HCT116 (cell line): ENCODE data around the gene TICAM2. TPM values are rescaled to one million over a fixed set of nuclear protein-coding genes. Genes with fewer than 3 reads are reported as not detected.

ENCODE experiments used
- ATAC-seq: fragments of 200-7000 bp; cut with Tn5 transposase; 2 replicates; pipeline ENCODE4 v1.9.1; 2020; ENCODE audit warnings: mild to moderate bottlenecking, moderate library complexity
- BruUV-seq: library from RNA; stranded (reverse); fragments of 400-500 nt; replicated peaks from 2 replicates; lab custom pipeline; 2021; lab: Mats Ljungman, UMichigan
- CTCF ChIA-PET: fragments of 300-600 bp; sonication (Branson Sonifier 250); formaldehyde crosslinking; loops from one replicate; lab custom pipeline; 2021; ENCODE audit warnings: antibody characterized with exemption; lab: Charles Lee
- POLR2A ChIA-PET: fragments of 300-600, 350-600 bp; sonication (Branson Sonifier 250); formaldehyde crosslinking; loops from one replicate; lab custom pipeline; 2021; ENCODE audit warnings: antibody characterized with exemption; lab: Charles Lee
- RAD21 ChIA-PET, 2 experiments: fragments of 300-600 bp; sonication (Branson Sonifier 250); formaldehyde crosslinking; loops; one replicate each; lab custom pipeline; 2023; ENCODE audit warnings: low total read pairs in 2 of 2; ENCODE audit not compliant: uncharacterized antibody in 2 of 2, unreplicated experiment in 2 of 2, low non-redundant PET in 1 of 2; lab: Charles Lee
- DNase-seq: peaks from one replicate; pipeline ENCODE4 v3.0.0-alpha.2; 2010; ENCODE audit warnings: low read depth, low spot score
- H2AFZ ChIP-seq: fragments of 200-600 bp; shearing (Covaris generic), sonication (generic); 2 replicates; pipeline ENCODE4 v1.6.1; 2017; ENCODE audit warnings: low read depth, mixed run types, mixed read lengths, antibody characterized with exemption, low read length; ENCODE audit not compliant: poor library complexity, severe bottlenecking
- H3K27ac ChIP-seq: 2 replicates; pipeline ENCODE4 v1.5.1; 2012; ENCODE audit warnings: low read depth, low read length
- H3K27me3 ChIP-seq: fragments of 200-600 bp; sonication (generic); 2 replicates; pipeline ENCODE4 v1.6.1; 2016; ENCODE audit warnings: mixed run types, low read length, mixed read lengths; ENCODE audit not compliant: insufficient read depth
- H3K36me3 ChIP-seq, 2 experiments: fragments of 200-500 bp in 1 of 2; fragments of 200-600 bp in 1 of 2; sonication (Bioruptor generic) in 1 of 2; sonication (generic) in 1 of 2; 2 replicates each; pipeline versions ENCODE4 v1.5.1 to v1.6.1; 2014 to 2016; ENCODE audit warnings: low read length in 2 of 2, inconsistent platforms in 1 of 2, mixed read lengths in 1 of 2, mixed run types in 1 of 2; ENCODE audit not compliant: insufficient read depth in 2 of 2, control insufficient read depth in 1 of 2
- H3K4me1 ChIP-seq, 2 experiments: fragments of 200-600 bp in 1 of 2; sonication (generic) in 1 of 2; 2 replicates each; pipeline versions ENCODE4 v1.5.1 to v1.6.1; 2012 to 2017; ENCODE audit warnings: low read length in 2 of 2, inconsistent platforms in 1 of 2, mild to moderate bottlenecking in 1 of 2, mixed read lengths in 1 of 2, mixed run types in 1 of 2, moderate library complexity in 1 of 2; ENCODE audit not compliant: insufficient read depth in 2 of 2, control insufficient read depth in 1 of 2
- H3K4me2 ChIP-seq: fragments of 200-600 bp; sonication (generic); 2 replicates; pipeline ENCODE4 v1.6.1; 2017; ENCODE audit warnings: mixed run types, low read length, mixed read lengths
- H3K4me3 ChIP-seq, 2 experiments: fragments of 200-600 bp in 1 of 2; sonication (generic) in 1 of 2; replicated peaks in 1 of 2; 2 replicates each; pipeline ENCODE4 v1.5.1; 2011 to 2016; ENCODE audit warnings: low read length in 2 of 2, control low read depth in 1 of 2, low read depth in 1 of 2, mild to moderate bottlenecking in 1 of 2, mixed read lengths in 1 of 2, mixed run types in 1 of 2
- H3K79me2 ChIP-seq: fragments of 200-600 bp; sonication (generic); 2 replicates; pipeline ENCODE4 v1.6.1; 2017; ENCODE audit warnings: mild to moderate bottlenecking, mixed run types, low read length, moderate library complexity, mixed read lengths; ENCODE audit not compliant: insufficient read depth
- H3K9ac ChIP-seq: fragments of 200-600 bp; sonication (generic); 2 replicates; pipeline ENCODE4 v1.6.1; 2016; ENCODE audit warnings: low read length, mixed read lengths
- H3K9me2 ChIP-seq: fragments of 200-600 bp; sonication (generic), shearing (Covaris generic); 2 replicates; pipeline ENCODE4 v1.6.1; 2017; ENCODE audit warnings: mixed run types, mild to moderate bottlenecking, moderate library complexity; ENCODE audit not compliant: insufficient read depth
- H3K9me3 ChIP-seq, 2 experiments: fragments of 200-500 bp in 1 of 2; fragments of 200-600 bp in 1 of 2; sonication (Bioruptor generic) in 1 of 2; sonication (generic) in 1 of 2; 2 replicates each; pipeline ENCODE4 v1.6.1; 2014 to 2017; ENCODE audit warnings: low read length in 2 of 2, mixed read lengths in 2 of 2, inconsistent platforms in 1 of 2, low read depth in 1 of 2, mild to moderate bottlenecking in 1 of 2, mixed run types in 1 of 2, moderate library complexity in 1 of 2; ENCODE audit not compliant: control insufficient read depth in 1 of 2, insufficient read depth in 1 of 2
- H4K20me1 ChIP-seq: fragments of 200-600 bp; sonication (generic), shearing (Covaris generic); 2 replicates; pipeline ENCODE4 v1.6.1; 2017; ENCODE audit warnings: mixed run types, mild to moderate bottlenecking, moderate library complexity; ENCODE audit not compliant: insufficient read depth
- CEBPB ChIP-seq: IDR thresholded peaks from 2 replicates; pipeline ENCODE4 v1.6.1; 2012; ENCODE audit warnings: low read depth
- ELF1 ChIP-seq: IDR thresholded peaks from 2 replicates; pipeline ENCODE4 v1.6.1; 2012; ENCODE audit warnings: low read depth, borderline replicate concordance
- RAD21 ChIP-seq: IDR thresholded peaks from 2 replicates; pipeline ENCODE4 v1.6.1; 2012; ENCODE audit warnings: low read depth, mild to moderate bottlenecking
- SP1 ChIP-seq: IDR thresholded peaks from 2 replicates; pipeline ENCODE4 v1.6.1; 2012; ENCODE audit warnings: low read depth
- ZFX ChIP-seq: fragments of 450-650 bp; IDR thresholded peaks from 2 replicates; pipeline ENCODE4 v1.6.1; 2017
- ZNF274 ChIP-seq: fragments of 200-500 bp; sonication (Bioruptor generic); IDR thresholded peaks from 2 replicates; pipeline ENCODE4 v1.6.1; 2014; ENCODE audit warnings: mild to moderate bottlenecking, low read depth, low read length, inconsistent platforms
- intact Hi-C: fragments of 100-400 bp; cut with micrococcal nuclease; formaldehyde crosslinking; loops from 2 replicates; pipeline ENCODE4 v1.10.0; 2022
- total RNA-seq: library from RNA; stranded (reverse); gene quantifications from one replicate; pipeline ENCODE4 v1.2.1, GENCODE V29; 2021; ENCODE audit not compliant: unreplicated experiment
- TF ChIP-seq, protein P1 (sequence below), 3 experiments: fragments of 200-600 bp in 1 of 3; sonication (generic) in 1 of 3; IDR thresholded peaks in 2 of 3; conservative IDR thresholded peaks in 1 of 3; 2 replicates each; pipeline ENCODE4 v1.5.1; 2012 to 2017; ENCODE audit warnings: low read depth in 2 of 3, low read length in 2 of 3, antibody characterized with exemption in 1 of 3, borderline replicate concordance in 1 of 3, control low read depth in 1 of 3, mild to moderate bottlenecking in 1 of 3, mixed read lengths in 1 of 3, mixed run types in 1 of 3, moderate library complexity in 1 of 3; ENCODE audit not compliant: insufficient read depth in 1 of 3
- TF ChIP-seq, protein P2 (sequence below): IDR thresholded peaks from 2 replicates; pipeline ENCODE4 v1.6.1; 2011; ENCODE audit warnings: mild to moderate bottlenecking, low read length, moderate library complexity; ENCODE audit not compliant: insufficient replicate concordance; ENCODE audit errors: extremely low read depth

Gene TICAM2
- total RNA-seq, 1 experiment from 2014 or later = 2.9 TPM

DNA sequence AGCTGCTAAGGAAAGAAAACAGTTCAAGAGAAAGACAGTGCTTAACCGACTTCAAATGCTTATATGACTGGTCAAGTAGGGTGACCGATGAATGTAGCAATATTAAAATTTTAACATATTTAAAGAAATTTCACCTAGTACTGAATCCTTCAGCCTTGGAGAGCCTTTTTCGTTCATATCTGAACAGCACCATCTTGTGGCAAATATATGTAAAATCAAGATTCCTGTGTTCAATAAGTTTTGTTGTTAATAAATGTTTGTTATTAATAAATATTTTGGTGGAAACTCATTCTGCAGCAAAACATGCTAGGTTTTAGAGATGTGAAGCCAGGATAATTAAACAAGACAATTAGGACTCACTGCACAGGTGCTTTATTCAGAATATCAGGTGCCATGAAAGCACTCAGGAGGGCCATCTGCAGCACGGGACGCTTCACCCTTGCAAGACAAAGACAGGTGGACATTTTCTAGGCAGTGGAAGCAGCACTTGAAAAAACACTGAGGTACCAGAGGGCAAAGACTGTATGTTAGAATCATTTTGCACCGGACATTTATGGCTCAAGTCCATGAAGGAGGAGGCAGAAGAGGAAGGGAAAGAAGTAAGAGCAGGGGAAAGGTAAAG, 15.6 kb downstream of the TICAM2 start:
- H3K27ac ChIP-seq = no peak overlapping the region
- ATAC-seq (peak; percentile 64), DNase-seq (no peak)
- no peaks in the 10 kb centered on the region for H3K27me3 ChIP-seq
- H2AFZ ChIP-seq = no peak overlapping the region
- ChIA-PET RAD21 (no interaction called here), POLR2A (no interaction called here), CTCF (no interaction called here)
- H3K9ac ChIP-seq = no peak overlapping the region
- no TSS peak for BruUV-seq
- no peak overlapping the region for H3K4me3 ChIP-seq
- H3K4me2 ChIP-seq = no peak overlapping the region
- no peaks in the 10 kb centered on the region for H3K9me2 ChIP-seq
- peaks cover 6% of the 10 kb centered on the region; the same call in 1 of the 2 replicates for H3K79me2 ChIP-seq
- intact Hi-C loops = loop anchor here (2.0 to 5.0 kb wide), 2 partner anchors 278 to 489 kb away; no protein-coding TSS in a partner anchor
- no peaks in the 10 kb centered on the region for H4K20me1 ChIP-seq
- TF ChIP-seq, protein P1, sequence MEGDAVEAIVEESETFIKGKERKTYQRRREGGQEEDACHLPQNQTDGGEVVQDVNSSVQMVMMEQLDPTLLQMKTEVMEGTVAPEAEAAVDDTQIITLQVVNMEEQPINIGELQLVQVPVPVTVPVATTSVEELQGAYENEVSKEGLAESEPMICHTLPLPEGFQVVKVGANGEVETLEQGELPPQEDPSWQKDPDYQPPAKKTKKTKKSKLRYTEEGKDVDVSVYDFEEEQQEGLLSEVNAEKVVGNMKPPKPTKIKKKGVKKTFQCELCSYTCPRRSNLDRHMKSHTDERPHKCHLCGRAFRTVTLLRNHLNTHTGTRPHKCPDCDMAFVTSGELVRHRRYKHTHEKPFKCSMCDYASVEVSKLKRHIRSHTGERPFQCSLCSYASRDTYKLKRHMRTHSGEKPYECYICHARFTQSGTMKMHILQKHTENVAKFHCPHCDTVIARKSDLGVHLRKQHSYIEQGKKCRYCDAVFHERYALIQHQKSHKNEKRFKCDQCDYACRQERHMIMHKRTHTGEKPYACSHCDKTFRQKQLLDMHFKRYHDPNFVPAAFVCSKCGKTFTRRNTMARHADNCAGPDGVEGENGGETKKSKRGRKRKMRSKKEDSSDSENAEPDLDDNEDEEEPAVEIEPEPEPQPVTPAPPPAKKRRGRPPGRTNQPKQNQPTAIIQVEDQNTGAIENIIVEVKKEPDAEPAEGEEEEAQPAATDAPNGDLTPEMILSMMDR (IDR thresholded peaks at IDR 0.05 in 2 of 3, conservative IDR thresholded peaks at IDR 0.05 in 1 of 3; ENCODE audit: borderline replicate concordance in 1 of 3, insufficient read depth in 1 of 3, low read depth in 2 of 3, low read length in 2 of 3) = peak in 2 of 3 experiments; percentile 59 to 62; a peak in 3 of 6 replicates
- TF ChIP-seq RAD21 (peak; percentile 74), CEBPB (no peak; the same call in 1 of the 2 replicates), ZNF274 (no peak), ZFX (no peak), ELF1 (no peak), SP1 (no peak)
- TF ChIP-seq, protein P2, sequence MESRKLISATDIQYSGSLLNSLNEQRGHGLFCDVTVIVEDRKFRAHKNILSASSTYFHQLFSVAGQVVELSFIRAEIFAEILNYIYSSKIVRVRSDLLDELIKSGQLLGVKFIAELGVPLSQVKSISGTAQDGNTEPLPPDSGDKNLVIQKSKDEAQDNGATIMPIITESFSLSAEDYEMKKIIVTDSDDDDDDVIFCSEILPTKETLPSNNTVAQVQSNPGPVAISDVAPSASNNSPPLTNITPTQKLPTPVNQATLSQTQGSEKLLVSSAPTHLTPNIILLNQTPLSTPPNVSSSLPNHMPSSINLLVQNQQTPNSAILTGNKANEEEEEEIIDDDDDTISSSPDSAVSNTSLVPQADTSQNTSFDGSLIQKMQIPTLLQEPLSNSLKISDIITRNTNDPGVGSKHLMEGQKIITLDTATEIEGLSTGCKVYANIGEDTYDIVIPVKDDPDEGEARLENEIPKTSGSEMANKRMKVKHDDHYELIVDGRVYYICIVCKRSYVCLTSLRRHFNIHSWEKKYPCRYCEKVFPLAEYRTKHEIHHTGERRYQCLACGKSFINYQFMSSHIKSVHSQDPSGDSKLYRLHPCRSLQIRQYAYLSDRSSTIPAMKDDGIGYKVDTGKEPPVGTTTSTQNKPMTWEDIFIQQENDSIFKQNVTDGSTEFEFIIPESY = no peak
- H3K36me3 ChIP-seq = no peaks in the 10 kb centered on the region
- H3K4me1 ChIP-seq = peaks cover 0 to 4% of the 10 kb centered on the region in 2 experiments; a peak in 1 of 4 replicates
- H3K9me3 ChIP-seq = no peaks in the 10 kb centered on the region
